ENCODE results near the gene TJP2.

The TJP2 gene

GRCh38 chr9:69193685-69194032 is 19.6 kb downstream of the TJP2 start:
- DNase-seq: no peak

GRCh38 chr9:69194702-69195418 is 20.8 kb downstream of the TJP2 start:
- DNase-seq: no peak

GRCh38 chr9:69195668-69196067 is 21.6 kb downstream of the TJP2 start:
- DNase-seq: no peak

- no peak for DNase-seq
These were observed 23.6 kb downstream of the TJP2 start for GRCh38 chr9:69197687-69198086.

GRCh38 chr9:69198521-69199220 is 24.6 kb downstream of the TJP2 start:
- DNase-seq: no peak

GRCh38 chr9:69199769-69200470 is 25.8 kb downstream of the TJP2 start:
- no peak for DNase-seq

GRCh38 chr9:69202556-69202955 is 28.5 kb downstream of the TJP2 start:
- DNase-seq: no peak

GRCh38 chr9:69204326-69204725 is 30.2 kb downstream of the TJP2 start:
- DNase-seq: no peak

- no peak for DNase-seq
These were observed 30.8 kb downstream of the TJP2 start for GRCh38 chr9:69204849-69205248.

GRCh38 chr9:69206047-69206446 is 32.0 kb downstream of the TJP2 start:
- no peak for DNase-seq

- no peak for DNase-seq
These were observed 33.4 kb downstream of the TJP2 start for GRCh38 chr9:69207503-69207902.

- DNase-seq: no peak
These were observed 37.5 kb downstream of the TJP2 start for GRCh38 chr9:69211424-69212036.

- no peak for DNase-seq
These were observed 39.6 kb downstream of the TJP2 start for GRCh38 chr9:69213647-69214046.

- DNase-seq: no peak
These were observed 40.9 kb downstream of the TJP2 start for GRCh38 chr9:69214939-69215338.

GRCh38 chr9:69215774-69216485 is 41.9 kb downstream of the TJP2 start:
- DNase-seq: no peak

GRCh38 chr9:69218166-69218565 is 44.1 kb downstream of the TJP2 start:
- DNase-seq: no peak

GRCh38 chr9:69221036-69221435 is 47.0 kb downstream of the TJP2 start:
- no peak for DNase-seq

GRCh38 chr9:69222970-69223369 is 48.9 kb downstream of the TJP2 start:
- no peak for DNase-seq

- DNase-seq: no peak
These were observed 49.5 kb downstream of the TJP2 start for GRCh38 chr9:69223605-69224004.

GRCh38 chr9:69229367-69229766 is 55.3 kb downstream of the TJP2 start:
- no peak for DNase-seq

- no peak for DNase-seq
These were observed 58.1 kb downstream of the TJP2 start for GRCh38 chr9:69232135-69232534.

GRCh38 chr9:69234683-69235082 is 60.6 kb downstream of the TJP2 start:
- DNase-seq: no peak

- no peak for DNase-seq
These were observed 62.1 kb downstream of the TJP2 start for GRCh38 chr9:69236188-69236587.
